ENCODE results near the gene SOWAHB. TPM values are rescaled to one million over a fixed set of nuclear protein-coding genes. Genes with fewer than 3 reads are reported as not detected.

SOWAHB gene
- total and polyA plus RNA-seq, 2 of the 8 experiments (the other 6 are each of a cell fraction or from before 2014, with no cell fraction given): 0.15 to 0.65 TPM

GRCh38 chr4:76931087-76931486 lies 33.1 kb upstream of the SOWAHB start (continued):
- no peak for TF ChIP-seq YY1 (IDR thresholded peaks at IDR 0.05; ENCODE audit: low read depth, low read length)
- TF ChIP-seq JUND (IDR thresholded peaks at IDR 0.05; ENCODE audit: low read length): no peak
- TF ChIP-seq SRF (IDR thresholded peaks at IDR 0.05; ENCODE audit: low read depth, low read length): no peak
- no peak for TF ChIP-seq TAF7 (optimal IDR thresholded peaks at IDR 0.05; ENCODE audit: borderline replicate concordance, low read depth, low read length)

Measured in H1 (cell line).